ENCODE data around the gene BPIFA1. TPM values are rescaled to one million over a fixed set of nuclear protein-coding genes. Genes with fewer than 3 reads are reported as not detected.

The BPIFA1 gene
- total and polyA plus RNA-seq, 12 donors, result not detected

- DNase-seq, result no peak
- no peaks in the 10 kb centered on the region for H3K36me3 ChIP-seq
- TF ChIP-seq CTCF (IDR thresholded peaks at IDR 0.05), result no peak
- intact Hi-C loops (cut with DNase I), result no loop called here
- 80 to 86% methylated on average over 3 of the region's 3 CpGs for whole genome bisulfite sequencing, 2 donors
- no peak overlapping the region for H3K4me3 ChIP-seq
- peaks cover 0 to 39% (median 5%) of the 10 kb centered on the region in 7 donors for H3K27me3 ChIP-seq
- H3K27ac ChIP-seq, result no peak overlapping the region
- ATAC-seq, result no peak
- no peaks in the 10 kb centered on the region for H3K9me3 ChIP-seq
- H3K4me1 ChIP-seq, result no peaks in the 10 kb centered on the region
These were observed 32.4 kb upstream of the BPIFA1 start for GRCh38 chr20:33203444-33203843.

- no peak overlapping the region for H3K4me3 ChIP-seq
- peak; percentile 64 to 72 for DNase-seq
- intact Hi-C loops (cut with DNase I), result loop anchor here in 2 of 10 donors (5.0 to 10.0 kb wide), 2 partner anchors 305 to 307 kb away; no protein-coding TSS in a partner anchor
- TF ChIP-seq CTCF (IDR thresholded peaks at IDR 0.05), result no peak
- H3K27ac ChIP-seq, result no peak overlapping the region
- ATAC-seq, result peak in 7 of 8 donors; percentile 38 to 78 (median 57)
- 7% methylated on average over 13 of the region's 13 CpGs for WGBS, 2 donors
- peaks cover 0 to 50% (median 18%) of the 10 kb centered on the region in 7 donors for H3K27me3 ChIP-seq
- H3K9me3 ChIP-seq, result no peaks in the 10 kb centered on the region
- H3K36me3 ChIP-seq, result no peaks in the 10 kb centered on the region
- no peaks in the 10 kb centered on the region for H3K4me1 ChIP-seq
These were observed 26.0 kb upstream of the BPIFA1 start for GRCh38 chr20:33209789-33210188.

GRCh38 chr20:33210371-33210770, 25.4 kb upstream of the BPIFA1 start:
- Histone ChIP-seq H3K9me3 (no peaks in the 10 kb centered on the region), H3K36me3 (no peaks in the 10 kb centered on the region), H3K4me1 (no peaks in the 10 kb centered on the region), H3K27ac (no peak overlapping the region), H3K27me3 (peaks cover 0 to 50% (median 21%) of the 10 kb centered on the region in 7 donors), H3K4me3 (no peak overlapping the region)
- intact Hi-C loops (cut with DNase I), result loop anchor here in 2 of 10 donors (5.0 to 10.0 kb wide), 2 partner anchors 306 to 308 kb away; no protein-coding TSS in a partner anchor
- no peak for TF ChIP-seq CTCF (IDR thresholded peaks at IDR 0.05)
- ATAC-seq (no peak), DNase-seq (no peak)
- 23 to 41% methylated on average over 1 of the region's 1 CpG for WGBS, 2 donors

GRCh38 chr20:33211817-33212424, 23.9 kb upstream of the BPIFA1 start:
- Histone ChIP-seq H3K9me3 (no peaks in the 10 kb centered on the region), H3K4me1 (no peaks in the 10 kb centered on the region), H3K27me3 (peaks cover 0 to 47% (median 27%) of the 10 kb centered on the region in 7 donors), H3K27ac (no peak overlapping the region), H3K36me3 (no peaks in the 10 kb centered on the region), H3K4me3 (no peak overlapping the region)
- DNase-seq (no peak), ATAC-seq (no peak)
- TF ChIP-seq CTCF (IDR thresholded peaks at IDR 0.05), result peak in 6 of 9 donors; percentile 12 to 31 (median 19)
- WGBS, 2 donors, result 16 to 23% methylated on average over 5 of the region's 5 CpGs
- intact Hi-C loops (cut with DNase I), result loop anchor here in 2 of 10 donors (5.0 to 10.0 kb wide), 2 partner anchors 307 to 310 kb away; no protein-coding TSS in a partner anchor
